ENCODE data around the gene PTPRM.

DNA sequence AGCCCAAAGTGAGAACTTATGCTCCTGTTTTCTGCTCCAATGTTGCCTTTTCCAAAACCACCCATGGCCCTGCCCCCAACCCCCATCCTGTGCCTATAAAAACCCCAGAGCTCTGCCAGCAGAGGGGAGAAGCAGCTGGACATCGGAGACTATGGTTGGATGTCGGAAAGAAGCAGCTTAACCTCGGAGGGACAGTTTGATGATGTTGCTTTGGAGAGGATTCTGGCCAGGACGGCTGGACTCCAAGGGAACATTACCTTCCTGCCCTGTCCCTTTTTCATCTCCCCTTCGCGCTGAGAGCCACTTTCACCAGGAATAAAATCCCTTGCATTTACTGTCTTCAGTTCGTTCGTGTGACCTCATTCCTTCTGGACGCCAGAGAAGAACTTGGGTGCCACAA is 158.4 kb downstream of the PTPRM start:
- TF ChIP-seq, protein P1, sequence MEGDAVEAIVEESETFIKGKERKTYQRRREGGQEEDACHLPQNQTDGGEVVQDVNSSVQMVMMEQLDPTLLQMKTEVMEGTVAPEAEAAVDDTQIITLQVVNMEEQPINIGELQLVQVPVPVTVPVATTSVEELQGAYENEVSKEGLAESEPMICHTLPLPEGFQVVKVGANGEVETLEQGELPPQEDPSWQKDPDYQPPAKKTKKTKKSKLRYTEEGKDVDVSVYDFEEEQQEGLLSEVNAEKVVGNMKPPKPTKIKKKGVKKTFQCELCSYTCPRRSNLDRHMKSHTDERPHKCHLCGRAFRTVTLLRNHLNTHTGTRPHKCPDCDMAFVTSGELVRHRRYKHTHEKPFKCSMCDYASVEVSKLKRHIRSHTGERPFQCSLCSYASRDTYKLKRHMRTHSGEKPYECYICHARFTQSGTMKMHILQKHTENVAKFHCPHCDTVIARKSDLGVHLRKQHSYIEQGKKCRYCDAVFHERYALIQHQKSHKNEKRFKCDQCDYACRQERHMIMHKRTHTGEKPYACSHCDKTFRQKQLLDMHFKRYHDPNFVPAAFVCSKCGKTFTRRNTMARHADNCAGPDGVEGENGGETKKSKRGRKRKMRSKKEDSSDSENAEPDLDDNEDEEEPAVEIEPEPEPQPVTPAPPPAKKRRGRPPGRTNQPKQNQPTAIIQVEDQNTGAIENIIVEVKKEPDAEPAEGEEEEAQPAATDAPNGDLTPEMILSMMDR (IDR thresholded peaks at IDR 0.05) = no peak
- no peak for TF ChIP-seq POLR2A (IDR thresholded peaks at IDR 0.05)

All from ovary (tissue), 3 donors.